Measurements from ENCODE around the gene TFAP2B.

TFAP2B gene

DNA sequence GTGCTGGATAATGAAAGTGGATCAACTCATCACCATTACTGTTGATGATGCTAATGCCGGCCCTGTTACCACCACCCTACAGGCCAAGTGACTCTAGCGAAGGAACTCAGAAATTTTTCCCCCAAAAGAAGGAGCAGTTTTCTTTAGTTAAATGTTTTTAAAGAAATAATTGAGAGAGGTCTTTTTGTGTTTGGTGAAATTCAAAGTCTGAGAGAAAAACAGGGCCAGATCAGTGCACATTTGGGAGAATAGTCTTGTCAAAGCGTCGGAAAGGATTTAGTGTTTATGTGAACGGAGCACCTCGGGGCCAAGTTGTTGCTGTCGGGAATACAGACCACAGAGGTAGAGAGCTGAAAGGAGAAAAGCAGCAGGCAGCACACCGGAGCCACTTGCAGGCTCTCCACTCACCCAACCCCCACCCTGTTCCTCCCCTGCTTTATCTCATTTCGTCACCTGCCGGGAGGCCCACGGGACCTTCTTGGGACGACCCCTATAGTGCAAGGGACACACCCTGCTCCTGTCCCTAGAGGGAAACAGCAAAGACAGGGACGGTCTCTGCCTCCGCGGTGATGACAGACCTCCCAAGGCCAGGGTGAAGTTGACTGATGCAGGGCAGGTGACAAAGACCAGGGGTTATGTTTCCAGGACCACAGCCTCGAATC is 6.8 kb downstream of the TFAP2B start:
- DNase-seq (ENCODE audit: low spot score) = no peak

DNA sequence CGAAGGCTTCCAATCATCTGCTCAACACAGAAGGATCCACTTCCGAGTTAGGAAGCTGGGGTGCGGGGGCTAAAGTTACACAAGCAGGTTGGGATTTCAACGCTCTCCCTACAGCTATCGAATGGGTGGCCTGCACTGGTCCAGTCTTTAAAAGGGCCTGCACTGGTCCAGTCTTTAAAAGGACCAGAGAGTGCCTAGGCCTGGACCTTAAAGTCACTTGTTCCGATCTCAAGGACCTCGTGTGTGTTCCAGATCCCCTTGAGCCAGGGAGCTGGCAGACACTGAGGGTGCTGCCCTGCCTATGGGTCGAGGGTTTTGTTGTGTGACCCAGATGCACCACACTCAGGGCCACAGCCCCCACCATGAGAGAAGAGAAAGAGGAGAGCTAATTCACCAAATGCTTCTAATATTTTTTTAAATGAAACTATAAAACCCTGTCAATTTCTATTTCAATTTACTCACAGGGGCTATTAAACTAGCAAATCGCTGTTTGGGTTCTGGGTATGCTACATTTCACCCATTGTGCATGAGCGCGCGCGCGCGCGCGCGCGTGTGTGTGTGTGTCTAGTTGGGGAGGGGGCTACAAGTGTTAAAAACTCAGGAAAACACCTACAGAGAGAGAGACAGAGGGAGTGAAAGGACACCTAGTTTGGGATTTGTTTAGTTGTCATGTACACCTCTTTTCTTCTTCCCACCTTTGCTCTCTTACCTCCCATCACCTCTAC is 7.5 kb downstream of the TFAP2B start:
- DNase-seq (ENCODE audit: low spot score) = no peak

DNA sequence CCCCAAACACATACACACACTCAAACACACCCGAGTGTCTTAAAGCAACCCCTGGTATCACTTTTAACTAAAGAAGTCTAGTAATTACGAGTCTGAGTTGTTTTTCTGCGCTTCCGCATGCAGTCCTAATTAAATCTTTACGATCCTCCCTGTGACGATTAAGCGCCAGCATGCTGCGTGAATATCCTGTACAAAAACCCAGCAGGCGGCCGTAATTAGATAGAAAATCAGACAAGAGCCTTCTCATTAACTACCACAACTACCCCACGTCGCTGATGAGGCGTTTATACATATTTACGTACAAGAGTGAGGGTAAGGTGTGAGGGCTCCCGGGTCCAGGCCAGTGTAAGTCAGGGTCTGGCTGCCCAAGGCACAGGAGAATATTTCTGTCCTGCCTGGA is 8.1 kb downstream of the TFAP2B start:
- no peak for DNase-seq (ENCODE audit: low spot score)

DNA sequence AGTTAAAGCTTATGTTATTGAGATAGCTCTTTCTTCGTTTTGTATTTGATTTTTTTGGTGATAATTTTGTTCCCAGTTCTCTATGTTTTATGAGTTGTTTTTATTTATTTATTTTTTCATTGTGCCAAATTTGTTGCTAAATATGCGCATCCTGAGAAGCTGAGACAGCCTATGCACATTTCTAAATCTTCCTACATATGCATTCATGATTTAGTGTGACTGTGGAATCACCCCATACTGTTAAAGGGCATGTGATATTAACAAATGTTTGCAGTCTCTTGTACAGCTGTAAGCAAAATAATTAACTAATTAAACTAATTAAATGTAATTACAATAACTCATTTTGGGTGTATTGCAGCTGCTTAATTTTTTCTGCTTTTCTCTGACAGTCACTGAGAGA is 10.4 kb downstream of the TFAP2B start:
- DNase-seq (ENCODE audit: low spot score) = no peak

DNA sequence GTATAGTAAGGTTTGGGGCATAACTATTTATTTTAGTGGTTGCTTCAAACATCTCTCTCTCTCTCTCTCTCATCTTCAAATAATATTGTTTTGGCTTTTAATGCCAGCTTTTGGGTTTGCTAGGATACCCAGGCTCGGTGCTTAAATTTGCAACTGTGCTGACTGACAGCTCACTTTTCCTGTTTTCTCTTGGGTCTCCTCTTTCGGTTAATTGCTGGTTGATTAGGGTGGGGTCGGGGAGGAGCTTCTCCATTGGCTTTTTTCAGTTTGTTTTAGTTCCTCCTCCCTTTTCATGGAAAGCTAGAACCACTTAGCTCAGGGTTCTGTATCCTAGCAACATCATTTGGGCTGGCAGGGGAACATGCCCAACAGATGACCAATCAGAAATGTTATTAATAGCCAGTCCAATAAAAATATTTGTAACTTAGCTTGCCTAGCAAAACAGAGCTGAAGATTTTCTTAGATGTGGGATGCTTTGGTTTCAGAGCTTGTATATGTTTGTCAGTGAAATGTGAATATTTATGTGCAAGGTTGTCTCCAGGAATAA is 11.3 kb downstream of the TFAP2B start:
- no peak for DNase-seq (ENCODE audit: low spot score)

DNA sequence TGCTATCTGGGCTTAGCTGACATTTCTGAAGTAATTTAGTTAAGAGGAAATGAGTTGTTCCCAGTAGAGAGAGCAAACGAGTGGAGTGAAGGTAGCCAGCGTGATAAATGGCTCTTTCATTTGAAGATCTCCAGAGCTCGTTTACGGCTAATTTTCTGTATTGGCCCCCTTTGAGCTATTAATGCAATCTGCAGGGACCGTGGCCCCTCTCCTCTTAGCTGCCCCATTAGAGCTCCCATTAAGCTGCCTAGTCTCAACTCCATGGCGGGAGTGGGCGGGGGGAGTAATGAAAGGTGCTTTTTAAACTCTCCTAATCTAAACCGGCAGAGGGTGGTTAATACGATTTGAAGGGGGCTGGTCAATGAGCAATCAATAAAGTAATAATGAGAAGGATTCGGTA is 12.5 kb downstream of the TFAP2B start:
- DNase-seq (ENCODE audit: low spot score) = no peak

- DNase-seq (ENCODE audit: low spot score) = no peak
Observed at GRCh38 chr6:50832912-50833311, 14.2 kb downstream of the TFAP2B start.

DNA sequence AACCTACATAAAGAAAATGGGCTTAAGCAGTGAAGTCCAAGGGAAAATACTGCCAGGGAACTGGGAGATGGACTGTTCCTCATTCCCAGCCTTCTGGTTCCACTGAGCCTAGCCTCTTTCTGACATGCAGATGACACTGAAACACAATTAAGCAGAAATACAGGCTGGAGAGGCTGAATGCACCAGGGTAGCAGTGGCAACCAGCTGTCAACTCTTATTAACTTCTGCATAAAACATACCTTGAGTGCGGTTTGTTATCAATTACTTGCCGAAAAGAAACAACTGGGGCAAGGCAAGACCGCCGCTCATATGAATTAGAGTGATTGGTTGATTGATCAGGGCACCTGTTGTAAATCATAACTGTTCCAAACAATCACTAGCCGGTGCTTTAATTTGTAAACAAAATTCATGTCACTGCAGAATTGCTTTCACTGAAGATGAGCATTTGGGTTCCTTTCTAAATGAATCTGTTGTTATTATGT is 16.3 kb downstream of the TFAP2B start:
- DNase-seq (ENCODE audit: low spot score) = no peak

DNA sequence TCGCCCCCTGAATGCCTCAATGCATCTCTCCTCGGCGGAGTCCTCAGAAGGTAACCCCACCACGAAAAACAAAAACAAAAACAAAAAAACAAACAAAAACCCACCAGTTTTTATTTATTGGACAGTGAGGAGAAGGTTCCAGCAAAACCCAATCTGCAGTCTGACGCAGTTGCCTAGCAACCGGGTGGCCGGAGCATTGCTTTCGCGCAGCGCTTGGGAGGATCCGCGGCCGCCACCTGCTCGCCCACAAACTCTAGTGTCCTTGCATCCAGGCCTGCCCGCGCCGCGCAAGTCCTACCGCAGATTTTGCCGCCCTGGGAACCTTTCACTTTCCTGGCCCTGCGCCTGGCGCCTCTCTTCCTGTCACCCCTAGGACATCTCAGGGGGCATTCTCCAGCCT is 17.6 kb downstream of the TFAP2B start:
- DNase-seq (ENCODE audit: low spot score) = no peak

DNA sequence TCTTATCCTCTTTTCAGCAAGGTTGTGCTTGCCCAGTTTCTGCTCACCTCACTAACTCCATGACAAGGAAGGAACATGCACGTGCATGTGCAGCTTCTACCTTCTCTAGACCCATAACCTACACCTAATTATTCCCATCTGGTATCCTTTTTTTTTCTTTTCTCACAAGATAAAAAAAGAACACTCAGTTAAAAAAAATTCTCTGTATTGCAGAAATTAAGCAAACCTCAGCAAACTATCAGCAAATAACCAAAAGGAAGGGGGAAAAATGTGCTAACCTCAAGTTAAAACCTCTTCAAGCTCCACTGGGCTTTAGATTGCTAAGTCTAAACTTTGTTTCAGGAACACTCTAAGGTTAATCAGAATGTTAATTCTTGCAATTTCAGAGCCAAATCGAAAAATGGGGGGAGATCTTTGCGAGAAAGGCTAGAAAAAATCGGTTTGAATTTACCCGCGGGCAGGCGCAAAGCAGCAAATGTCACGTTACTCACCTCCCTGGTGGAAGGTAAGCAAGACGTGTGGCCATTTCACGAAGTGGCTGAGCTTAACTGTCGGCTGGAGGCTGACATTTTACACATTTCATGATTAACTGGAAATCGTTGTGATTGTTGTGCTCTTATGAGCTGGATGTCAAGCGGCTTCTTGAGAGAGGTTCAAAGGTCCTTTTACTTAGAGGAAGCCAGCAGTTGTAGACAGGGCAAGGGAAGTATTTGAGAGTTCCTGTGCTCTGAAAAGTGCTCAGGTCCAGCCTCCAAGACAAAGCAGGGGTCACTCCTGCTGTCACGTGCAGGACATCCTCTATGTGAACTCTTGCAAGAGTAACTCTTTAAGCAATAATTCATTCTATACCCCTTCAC is 19.1 kb downstream of the TFAP2B start:
- DNase-seq (ENCODE audit: low spot score) = no peak

DNA sequence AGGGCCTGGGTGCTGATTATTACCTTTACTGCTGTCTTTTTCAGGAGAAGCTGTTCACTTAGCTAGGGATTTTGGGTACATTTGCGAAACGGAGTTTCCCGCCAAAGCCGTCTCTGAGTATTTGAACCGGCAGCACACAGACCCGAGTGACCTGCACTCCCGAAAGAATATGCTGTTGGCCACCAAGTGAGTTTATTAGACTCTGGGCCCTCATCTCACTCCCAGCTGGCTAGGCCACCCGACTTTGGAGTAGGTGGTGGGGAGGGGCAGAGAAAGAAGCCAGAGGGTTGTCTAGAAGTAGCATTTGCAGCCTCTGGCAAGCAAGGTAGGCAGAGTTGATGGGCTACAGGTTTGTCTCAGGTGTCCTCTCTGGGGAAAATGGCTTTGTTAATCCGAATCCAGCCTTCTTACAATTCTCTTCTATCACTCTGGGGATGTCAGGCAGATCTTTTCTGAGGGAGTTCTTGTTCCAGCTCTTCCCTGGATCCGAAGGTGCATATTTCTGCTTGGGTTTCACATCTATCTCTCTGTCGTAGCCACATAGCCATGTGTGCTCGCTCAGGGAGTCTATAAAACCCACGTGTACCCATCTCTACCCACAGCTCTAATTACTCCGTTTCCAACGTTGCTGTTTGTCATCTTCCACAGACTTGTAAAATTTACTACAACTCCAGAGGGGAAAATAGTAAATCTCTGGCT is 21.6 kb downstream of the TFAP2B start:
- DNase-seq (ENCODE audit: low spot score) = no peak

GRCh38 chr6:50840811-50841192 is 22.1 kb downstream of the TFAP2B start:
- no peak for DNase-seq (ENCODE audit: low spot score)

GRCh38 chr6:50842446-50842845 is 23.8 kb downstream of the TFAP2B start:
- DNase-seq (ENCODE audit: low spot score) = no peak

GRCh38 chr6:50842861-50843384 is 24.3 kb downstream of the TFAP2B start:
- no peak for DNase-seq (ENCODE audit: low spot score)

- no peak for DNase-seq (ENCODE audit: low spot score)
Observed at GRCh38 chr6:50843842-50844241, 25.2 kb downstream of the TFAP2B start.

DNA sequence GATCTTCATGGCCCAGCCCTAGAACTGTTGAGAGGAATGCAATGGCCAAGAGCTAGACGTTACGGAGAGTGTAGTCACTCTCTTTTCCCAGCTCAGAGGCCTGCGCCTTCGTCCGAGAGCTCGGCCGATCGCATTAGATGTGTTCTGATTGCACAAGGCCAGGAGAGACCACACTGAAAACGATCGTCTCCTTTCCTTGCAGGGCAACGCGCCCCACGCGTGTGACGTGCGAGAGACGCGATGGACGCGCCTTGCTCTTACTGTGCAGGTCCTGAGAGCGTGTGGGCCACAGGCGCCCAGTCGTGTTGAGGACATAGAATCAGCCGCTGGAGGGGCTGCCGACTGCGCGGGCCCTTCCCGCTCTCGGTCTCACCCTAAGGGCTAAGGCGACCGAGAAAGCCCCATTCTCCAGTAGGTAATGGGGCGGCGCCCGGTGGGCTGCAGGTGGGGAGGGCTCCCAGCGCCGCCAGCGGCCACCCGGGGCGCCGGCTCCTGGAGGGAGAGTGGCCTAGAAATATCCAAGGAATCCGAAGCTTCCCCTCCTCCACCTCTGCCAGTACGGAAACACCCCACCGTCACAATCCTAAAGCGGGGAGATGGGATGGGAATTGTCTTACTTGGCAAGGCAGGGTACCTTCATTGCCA is 26.9 kb downstream of the TFAP2B start:
- no peak for DNase-seq (ENCODE audit: low spot score)

GRCh38 chr6:50846144-50846851 is 27.6 kb downstream of the TFAP2B start:
- DNase-seq (ENCODE audit: low spot score) = no peak

- DNase-seq (ENCODE audit: low spot score) = no peak
Observed at GRCh38 chr6:50846852-50847155, 28.1 kb downstream of the TFAP2B start.

- no peak for DNase-seq (ENCODE audit: low spot score)
Observed at GRCh38 chr6:50847890-50848594, 29.4 kb downstream of the TFAP2B start.

Measured in LoVo (cell line).